OCI-LY7 (cell line): Measurements from ENCODE around the gene ERC1. TPM values are rescaled to one million over a fixed set of nuclear protein-coding genes. Genes with fewer than 3 reads are reported as not detected.

Experiments used
- BruUV-seq: library from RNA; stranded (reverse); fragments of 400-500 nt; replicated peaks from 2 replicates; lab custom pipeline; 2021; lab: Mats Ljungman, UMichigan
- CTCF ChIA-PET: fragments of 300-600 bp; sonication (Branson Sonifier 250); formaldehyde crosslinking; loops from one replicate; lab custom pipeline; 2022; ENCODE audit warnings: antibody characterized with exemption; ENCODE audit not compliant: unreplicated experiment; lab: Charles Lee
- POLR2A ChIA-PET: fragments of 300-600 bp; sonication (Branson Sonifier 250); formaldehyde crosslinking; loops from one replicate; lab custom pipeline; 2022; ENCODE audit warnings: antibody characterized with exemption; lab: Charles Lee
- DNase-seq: peaks from one replicate; pipeline ENCODE4 v3.0.0-alpha.2; 2015; ENCODE audit warnings: low spot score
- H2AFZ ChIP-seq: fragments of 200-600 bp; sonication (generic), shearing (Covaris generic); 2 replicates; pipeline ENCODE4 v1.6.1; 2014; ENCODE audit warnings: mild to moderate bottlenecking, antibody characterized with exemption, low read length, moderate library complexity
- H3K27ac ChIP-seq: fragments of 200-600 bp; sonication (generic); 2 replicates; pipeline ENCODE4 v1.5.1; 2014; ENCODE audit warnings: mixed run types, low read depth, mild to moderate bottlenecking, moderate library complexity, low read length, inconsistent platforms; ENCODE audit not compliant: poor library complexity, severe bottlenecking
- H3K36me3 ChIP-seq: fragments of 200-600 bp; sonication (generic); 2 replicates; pipeline ENCODE4 v1.6.1; 2014; ENCODE audit warnings: mild to moderate bottlenecking, antibody characterized with exemption, low read length, moderate library complexity, mixed read lengths; ENCODE audit not compliant: insufficient read depth
- H3K4me1 ChIP-seq: fragments of 200-600 bp; sonication (generic); 2 replicates; pipeline ENCODE4 v1.5.1; 2014; ENCODE audit warnings: mild to moderate bottlenecking, low read length; ENCODE audit not compliant: insufficient read depth, poor library complexity, severe bottlenecking
- H3K4me2 ChIP-seq: fragments of 200-600 bp; sonication (generic); 2 replicates; pipeline ENCODE4 v1.6.1; 2014; ENCODE audit warnings: mild to moderate bottlenecking, low read length
- H3K4me3 ChIP-seq: fragments of 200-600 bp; sonication (generic); 2 replicates; pipeline ENCODE4 v1.5.1; 2014; ENCODE audit warnings: mild to moderate bottlenecking, low read depth, low read length; ENCODE audit not compliant: poor library complexity, severe bottlenecking
- H3K79me2 ChIP-seq: fragments of 200-600 bp; sonication (generic); 2 replicates; pipeline ENCODE4 v1.6.1; 2016; ENCODE audit warnings: low read depth, mild to moderate bottlenecking, low read length, moderate library complexity, mixed read lengths; ENCODE audit not compliant: insufficient read depth
- H3K9me2 ChIP-seq: fragments of 200-600 bp; sonication (generic); 2 replicates; pipeline ENCODE4 v1.6.1; 2016; ENCODE audit warnings: mild to moderate bottlenecking, low read length, mixed read lengths; ENCODE audit not compliant: insufficient read depth
- H3K9me3 ChIP-seq: fragments of 200-600 bp; sonication (generic); 2 replicates; pipeline ENCODE4 v1.6.1; 2014; ENCODE audit warnings: mild to moderate bottlenecking, mixed run types, low read length, mixed read lengths
- H4K20me1 ChIP-seq: fragments of 200-600 bp; sonication (generic); 2 replicates; pipeline ENCODE4 v1.6.1; 2014; ENCODE audit warnings: mild to moderate bottlenecking, antibody characterized with exemption, low read length, moderate library complexity, mixed read lengths; ENCODE audit not compliant: insufficient read depth
- EZH2phosphoT487 ChIP-seq: fragments of 200-600 bp; sonication (generic); IDR thresholded peaks from 2 replicates; pipeline ENCODE4 v1.6.1; 2018; ENCODE audit warnings: low read depth, borderline replicate concordance, mild to moderate bottlenecking, mixed run types, antibody characterized with exemption, low read length, moderate library complexity, mixed read lengths
- intact Hi-C: fragments of 100-400 bp; cut with micrococcal nuclease; formaldehyde crosslinking; loops from one replicate; pipeline ENCODE4 v1.10.0; 2022; ENCODE audit not compliant: unreplicated experiment
- total RNA-seq, 2 experiments: library from RNA; depleted of rRNA in 1 of 2; stranded (reverse); fragments of >200 nt in 1 of 2; shearing (Covaris generic) in 1 of 2; gene quantifications; 2 replicates each; pipeline ENCODE4 v1.2.3, GENCODE V29; 2014 to 2022
- TF ChIP-seq, protein P1 (sequence below): fragments of 200-600 bp; sonication (generic); conservative IDR thresholded peaks from 2 replicates; pipeline ENCODE4 v1.5.1; 2014; ENCODE audit warnings: mild to moderate bottlenecking, antibody characterized with exemption, low read length, moderate library complexity, mixed read lengths

ERC1 gene
- total RNA-seq, 2 experiments from 2014 or later: 26.9 to 86.9 TPM

DNA sequence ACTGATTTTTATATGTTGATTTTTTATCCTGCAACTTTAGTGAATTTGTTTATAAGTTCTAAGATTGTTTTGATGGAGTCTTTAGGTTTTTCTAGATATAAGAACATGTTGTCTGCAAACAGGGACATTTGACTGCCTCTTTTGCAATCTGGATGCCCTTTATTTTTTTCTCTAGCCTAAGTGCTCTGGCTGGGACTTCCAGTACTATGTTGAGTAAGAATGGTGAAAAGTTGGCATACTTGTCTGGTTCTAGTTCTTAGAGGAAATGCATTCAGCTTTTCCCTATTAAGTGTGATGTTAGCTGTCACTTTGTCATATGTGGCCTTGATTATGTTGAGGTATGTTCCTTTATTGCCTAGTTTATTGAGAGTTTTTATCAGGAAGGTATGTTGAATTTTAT, 68.1 kb downstream of the ERC1 start:
- no TSS peak for BruUV-seq
- H3K4me3 ChIP-seq: no peak overlapping the region
- peaks cover 31% of the 10 kb centered on the region; the same call in 1 of the 2 replicates for H3K79me2 ChIP-seq
- no peak overlapping the region for H3K4me2 ChIP-seq
- H3K27ac ChIP-seq: no peak overlapping the region
- DNase-seq: no peak
- no peaks in the 10 kb centered on the region for H4K20me1 ChIP-seq
- peaks cover 41% of the 10 kb centered on the region for H3K9me3 ChIP-seq
- TF ChIP-seq EZH2phosphoT487: no peak
- TF ChIP-seq, protein P1, sequence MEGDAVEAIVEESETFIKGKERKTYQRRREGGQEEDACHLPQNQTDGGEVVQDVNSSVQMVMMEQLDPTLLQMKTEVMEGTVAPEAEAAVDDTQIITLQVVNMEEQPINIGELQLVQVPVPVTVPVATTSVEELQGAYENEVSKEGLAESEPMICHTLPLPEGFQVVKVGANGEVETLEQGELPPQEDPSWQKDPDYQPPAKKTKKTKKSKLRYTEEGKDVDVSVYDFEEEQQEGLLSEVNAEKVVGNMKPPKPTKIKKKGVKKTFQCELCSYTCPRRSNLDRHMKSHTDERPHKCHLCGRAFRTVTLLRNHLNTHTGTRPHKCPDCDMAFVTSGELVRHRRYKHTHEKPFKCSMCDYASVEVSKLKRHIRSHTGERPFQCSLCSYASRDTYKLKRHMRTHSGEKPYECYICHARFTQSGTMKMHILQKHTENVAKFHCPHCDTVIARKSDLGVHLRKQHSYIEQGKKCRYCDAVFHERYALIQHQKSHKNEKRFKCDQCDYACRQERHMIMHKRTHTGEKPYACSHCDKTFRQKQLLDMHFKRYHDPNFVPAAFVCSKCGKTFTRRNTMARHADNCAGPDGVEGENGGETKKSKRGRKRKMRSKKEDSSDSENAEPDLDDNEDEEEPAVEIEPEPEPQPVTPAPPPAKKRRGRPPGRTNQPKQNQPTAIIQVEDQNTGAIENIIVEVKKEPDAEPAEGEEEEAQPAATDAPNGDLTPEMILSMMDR: no peak
- ChIA-PET CTCF (no interaction called here), POLR2A (interaction anchor here (0.9 to 1.3 kb wide), 5 partner anchors 9 to 68 kb away, joined by 3 to 4 read pairs (median 3); partner anchors contain the start of gene ERC1)
- no peak overlapping the region for H2AFZ ChIP-seq
- no peaks in the 10 kb centered on the region for H3K9me2 ChIP-seq
- H3K36me3 ChIP-seq: no peaks in the 10 kb centered on the region; the same call in 1 of the 2 replicates
- no peaks in the 10 kb centered on the region for H3K4me1 ChIP-seq
- intact Hi-C loops: no loop called here

DNA sequence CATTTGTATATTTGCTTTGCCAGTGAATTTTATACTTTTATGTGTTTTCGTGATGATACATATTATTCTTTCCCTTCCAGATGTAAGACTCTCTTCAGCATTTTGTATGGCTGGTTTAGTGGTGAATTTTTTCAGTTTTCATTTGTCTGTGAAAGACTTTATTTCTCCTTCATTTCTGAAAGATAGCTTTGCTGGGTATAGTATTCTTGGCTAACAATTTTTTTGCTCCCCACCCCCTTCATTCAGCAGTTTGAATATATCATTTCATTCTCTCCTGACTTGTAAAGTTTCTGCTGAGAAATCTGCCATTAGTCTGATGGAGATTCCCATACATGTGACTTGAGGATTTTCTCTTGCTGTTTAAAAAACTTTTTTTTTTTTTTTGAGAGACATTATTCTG, 72.8 kb downstream of the ERC1 start:
- H3K27ac ChIP-seq: no peak overlapping the region
- H3K4me3 ChIP-seq: no peak overlapping the region
- ChIA-PET POLR2A (interaction anchor here (0.9 kb wide), 1 partner anchor 29 kb away, joined by 3 read pairs; no protein-coding TSS in a partner anchor), CTCF (no interaction called here)
- H3K36me3 ChIP-seq: no peaks in the 10 kb centered on the region; the same call in 1 of the 2 replicates
- intact Hi-C loops: no loop called here
- DNase-seq: no peak
- 0 out of 2 replicates have a peak, but pooled peaks cover 3% of the 10 kb centered on the region for H4K20me1 ChIP-seq
- H3K4me1 ChIP-seq: no peaks in the 10 kb centered on the region
- BruUV-seq: no TSS peak
- H3K79me2 ChIP-seq: peaks cover 15% of the 10 kb centered on the region; the same call in 1 of the 2 replicates
- H3K9me2 ChIP-seq: no peaks in the 10 kb centered on the region
- no peak for TF ChIP-seq EZH2phosphoT487
- TF ChIP-seq, protein P1: no peak
- H3K4me2 ChIP-seq: no peak overlapping the region
- peaks cover 36% of the 10 kb centered on the region for H3K9me3 ChIP-seq
- no peak overlapping the region for H2AFZ ChIP-seq

DNA sequence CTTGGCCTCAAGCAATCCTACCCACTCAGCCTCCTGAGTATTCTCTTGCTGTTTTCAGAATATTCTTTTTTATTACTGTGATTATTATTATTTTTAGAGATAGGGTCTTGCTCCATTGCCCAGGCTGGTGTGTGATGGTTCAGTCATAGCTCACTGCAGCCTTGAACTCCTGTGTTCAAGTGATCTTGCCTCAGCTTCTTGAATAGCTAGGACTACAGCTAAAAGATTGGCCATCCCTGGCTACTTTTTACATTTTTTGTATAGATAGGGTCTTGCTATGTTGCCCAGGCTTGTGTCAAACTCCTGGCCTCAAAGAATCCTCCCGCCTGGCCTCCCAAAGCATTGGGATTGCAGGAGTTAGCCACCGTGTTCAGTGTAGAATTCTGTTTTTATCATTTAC, 73.3 kb downstream of the ERC1 start:
- peaks cover 12% of the 10 kb centered on the region; the same call in 1 of the 2 replicates for H3K79me2 ChIP-seq
- H3K4me3 ChIP-seq: no peak overlapping the region
- H3K9me3 ChIP-seq: peaks cover 31% of the 10 kb centered on the region; the same call in 1 of the 2 replicates
- CTCF ChIA-PET: no interaction called here
- DNase-seq: no peak
- H2AFZ ChIP-seq: no peak overlapping the region
- H3K4me2 ChIP-seq: no peak overlapping the region
- TF ChIP-seq, protein P1: no peak
- no peak for TF ChIP-seq EZH2phosphoT487
- no peaks in the 10 kb centered on the region for H3K4me1 ChIP-seq
- no peaks in the 10 kb centered on the region for H3K9me2 ChIP-seq
- POLR2A ChIA-PET: interaction anchor here (0.9 kb wide), 1 partner anchor 29 kb away, joined by 3 read pairs; no protein-coding TSS in a partner anchor
- no TSS peak for BruUV-seq
- 0 out of 2 replicates have a peak, but pooled peaks cover 3% of the 10 kb centered on the region for H4K20me1 ChIP-seq
- intact Hi-C loops: no loop called here
- H3K27ac ChIP-seq: no peak overlapping the region
- H3K36me3 ChIP-seq: no peaks in the 10 kb centered on the region; the same call in 1 of the 2 replicates
